NCI-H748 (cell line): ENCODE data around the gene SLC44A4.
"Not testable (repeated sequence)": the region's sequence is repeated elsewhere in the genome, so short reads cannot be mapped to it uniquely, and the experiment has no call there.

Source experiments
- DNase-seq: peaks from one replicate; lab custom pipeline; 2025; ENCODE audit not compliant: unreplicated experiment; lab: John Stamatoyannopoulos, UW

The SLC44A4 gene

DNA sequence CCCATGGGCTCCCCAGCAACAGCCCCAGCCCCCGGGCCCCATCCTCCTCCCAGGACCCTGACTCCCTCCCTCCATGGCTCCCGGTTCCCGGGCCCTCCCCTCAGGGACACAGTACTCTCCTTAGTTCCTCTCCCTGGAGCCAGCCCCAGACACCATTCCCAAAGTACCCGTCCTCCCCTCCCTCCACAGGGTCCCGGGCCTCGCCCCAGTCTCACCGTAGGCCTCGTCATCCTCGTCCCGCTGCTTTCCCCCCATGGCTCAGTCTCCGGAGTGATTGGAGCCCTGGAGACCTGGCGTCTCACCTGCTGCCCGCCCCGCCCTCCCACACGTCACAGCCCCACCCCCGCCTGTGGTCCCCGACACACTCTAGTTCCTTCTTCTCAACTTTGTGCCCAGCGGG, at the start of gene SLC44A4:
Gene SLC44A4 (minus strand): TSS at position 272 of the 400 bp plus-strand sequence. CDS start 17 bp downstream, at position 255.
- DNase-seq, result no peak

DNA sequence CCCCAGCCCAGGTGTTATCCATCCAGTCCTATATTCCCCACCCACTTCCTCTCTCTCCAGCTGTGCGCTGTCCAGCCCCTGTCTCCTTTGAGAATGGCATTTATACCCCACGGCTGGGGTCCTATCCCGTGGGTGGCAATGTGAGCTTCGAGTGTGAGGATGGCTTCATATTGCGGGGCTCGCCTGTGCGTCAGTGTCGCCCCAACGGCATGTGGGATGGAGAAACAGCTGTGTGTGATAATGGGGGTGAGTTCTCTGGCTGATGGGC, 49.8 kb upstream of the SLC44A4 start:
- DNase-seq, result no peak

DNA sequence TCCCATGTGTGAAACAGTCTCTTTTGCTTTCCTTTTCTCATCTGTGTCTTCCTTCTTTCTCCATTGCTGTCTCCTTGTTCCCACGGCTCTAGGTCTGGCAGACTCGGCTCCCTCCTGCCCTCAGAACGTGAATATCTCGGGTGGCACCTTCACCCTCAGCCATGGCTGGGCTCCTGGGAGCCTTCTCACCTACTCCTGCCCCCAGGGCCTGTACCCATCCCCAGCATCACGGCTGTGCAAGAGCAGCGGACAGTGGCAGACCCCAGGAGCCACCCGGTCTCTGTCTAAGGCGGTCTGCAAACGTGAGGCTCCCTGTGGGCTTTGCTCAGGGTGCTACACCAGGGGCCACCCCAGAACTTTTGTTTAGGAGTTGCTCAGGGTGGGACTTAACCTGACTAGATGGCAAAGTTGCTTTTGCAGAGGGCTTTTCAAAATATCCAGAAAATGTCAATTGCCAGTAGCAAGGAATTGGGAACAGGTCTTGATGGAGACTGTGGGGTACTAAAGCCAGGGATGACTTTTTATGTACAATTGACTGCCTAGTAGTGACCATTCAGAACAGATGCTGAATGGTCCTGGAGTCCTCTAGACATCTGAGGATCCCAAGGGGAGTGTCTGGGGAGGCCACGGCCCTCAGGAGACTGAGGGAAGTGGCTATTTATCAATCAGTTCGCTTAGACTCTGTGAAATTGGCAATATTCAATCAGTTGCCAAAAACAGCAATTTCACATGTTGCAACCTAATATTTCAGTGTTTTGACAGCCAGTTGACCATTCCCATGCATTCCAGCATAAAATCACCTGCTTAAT, 49.3 kb upstream of the SLC44A4 start:
- DNase-seq, result no peak

DNA sequence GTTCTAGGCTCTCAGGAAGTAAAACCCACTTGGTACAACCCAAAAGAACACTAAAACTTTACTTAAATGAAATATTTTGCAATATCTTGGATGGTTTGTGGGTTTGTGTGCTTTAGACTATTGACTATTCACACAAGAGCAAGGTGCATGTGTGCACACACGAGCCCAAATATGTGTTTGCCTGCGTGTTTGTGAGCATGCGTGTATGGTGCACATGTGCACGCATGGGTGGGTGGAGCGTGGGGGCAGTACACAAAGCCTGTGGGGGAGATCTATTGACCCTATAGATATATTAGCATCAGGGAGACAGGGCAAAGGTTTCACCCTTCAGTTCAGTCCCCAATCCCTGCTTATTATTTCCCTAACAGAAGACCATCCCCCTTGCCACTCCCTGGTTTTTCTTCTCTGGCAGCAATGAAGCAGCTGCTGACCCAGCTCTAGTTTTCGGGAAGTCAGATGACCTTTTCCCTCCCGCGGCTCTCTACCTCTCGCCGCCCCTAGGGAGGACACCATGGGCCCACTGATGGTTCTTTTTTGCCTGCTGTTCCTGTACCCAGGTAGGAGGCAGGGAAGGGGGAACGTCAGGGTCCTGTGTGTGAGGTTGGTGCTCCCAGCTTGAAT, 48.6 kb upstream of the SLC44A4 start, which contains the start of gene C2:
Gene C2 (plus strand): TSS at position 476 of the 621 bp plus-strand sequence. CDS start 36 bp downstream, at position 512.
- no peak for DNase-seq

DNA sequence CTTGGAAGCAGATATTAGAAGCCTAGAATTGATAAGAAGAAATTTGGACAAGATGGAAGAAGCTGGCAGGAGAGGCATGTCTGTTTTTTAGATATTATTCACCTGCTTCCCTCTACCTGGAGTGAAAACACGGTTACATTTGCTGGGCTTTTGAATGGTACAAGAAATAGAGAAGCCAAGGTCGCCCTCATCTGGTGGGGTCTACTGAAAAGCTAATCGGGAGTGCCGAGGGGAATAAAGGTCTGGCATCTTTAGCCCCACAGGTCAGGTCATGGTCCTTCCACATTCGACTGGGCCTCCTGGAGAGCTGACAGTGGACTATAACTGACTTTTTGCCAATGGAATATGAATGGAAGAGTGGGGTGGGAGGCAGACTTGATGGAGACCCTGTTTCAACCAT, 44.1 kb upstream of the SLC44A4 start:
- peak; percentile 41 for DNase-seq

DNA sequence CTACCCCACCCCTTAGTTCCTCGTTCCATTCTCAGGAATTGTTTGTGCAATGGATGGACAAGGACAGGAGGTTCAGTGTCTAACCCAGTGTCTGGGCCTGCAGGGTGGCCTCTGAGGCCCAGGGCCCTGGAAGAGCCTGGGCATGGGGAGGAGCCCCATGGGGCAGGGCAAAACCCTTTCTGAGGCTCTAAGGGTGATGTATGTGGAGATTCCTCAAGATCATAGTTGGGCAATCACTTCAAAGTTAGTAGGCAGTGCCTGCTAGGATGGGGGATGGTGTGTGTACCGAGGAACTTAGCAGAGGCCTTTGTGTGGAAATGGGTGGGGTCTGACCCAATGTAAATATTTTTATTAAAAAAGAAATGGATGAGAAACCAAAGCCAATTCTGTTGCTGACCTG, 42.0 kb upstream of the SLC44A4 start:
- DNase-seq, result no peak

DNA sequence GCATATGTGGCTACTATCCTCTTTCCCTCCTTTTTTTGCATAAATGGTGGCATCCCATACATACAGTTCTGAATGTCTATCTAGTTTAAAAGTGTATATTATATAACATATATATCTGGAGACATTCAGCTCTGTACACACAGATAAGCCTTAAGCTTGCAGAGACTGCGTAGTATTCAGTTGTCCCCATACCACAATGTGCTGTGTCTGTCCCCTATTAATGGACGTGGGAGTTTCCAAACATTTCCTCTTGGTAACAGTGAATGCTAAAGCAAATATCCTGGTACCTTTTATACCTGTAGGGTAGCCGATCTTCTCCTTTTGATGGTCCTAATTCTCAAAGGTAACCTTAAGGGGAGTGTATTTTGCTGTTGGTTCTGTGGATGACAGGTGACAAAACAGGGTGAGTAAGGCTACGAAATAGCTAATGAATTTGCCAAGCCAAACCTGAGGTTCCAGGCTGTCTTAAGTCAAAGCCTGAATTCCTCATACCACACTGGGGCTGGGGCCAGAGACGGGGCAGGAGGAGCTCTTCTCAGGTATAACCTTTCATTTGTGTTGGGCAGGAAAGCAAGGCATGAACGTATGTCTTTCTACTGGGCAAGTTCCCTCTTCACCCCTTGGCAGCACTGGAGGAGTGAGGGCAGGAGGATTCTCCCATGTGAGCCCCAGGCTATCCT, 41.0 kb upstream of the SLC44A4 start:
- no peak for DNase-seq

DNA sequence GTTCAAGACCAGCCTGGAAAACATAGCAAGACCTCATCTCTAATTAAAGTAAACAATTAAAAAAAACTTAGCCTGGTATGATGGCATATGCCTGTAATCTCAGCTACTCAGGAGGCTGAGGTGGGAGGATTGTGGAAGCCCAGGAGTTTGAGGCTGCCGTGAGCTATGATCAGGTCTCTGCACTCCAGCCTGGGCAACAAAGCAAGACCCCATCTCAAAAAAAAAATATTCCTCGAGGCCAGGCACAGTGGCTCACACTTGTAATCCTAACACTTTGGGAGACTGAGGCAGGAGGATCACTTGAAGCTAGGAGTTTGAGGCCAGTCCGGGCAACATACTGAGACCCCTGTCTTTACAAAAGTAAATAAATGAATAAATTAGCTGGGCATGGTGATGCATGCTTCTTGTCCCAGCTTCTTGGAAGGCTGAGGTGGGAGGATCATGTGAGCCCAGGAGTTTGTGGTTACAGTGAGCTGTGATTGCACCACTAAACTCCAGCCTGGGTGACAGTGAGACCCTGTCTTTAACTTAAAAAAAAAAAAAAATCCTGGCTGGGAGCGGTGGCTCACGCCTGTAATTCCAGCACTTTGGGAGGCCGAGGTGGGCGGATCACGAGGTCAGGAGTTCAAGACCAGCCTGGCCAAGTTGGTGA, 39.4 kb upstream of the SLC44A4 start:
- DNase-seq, result no peak

DNA sequence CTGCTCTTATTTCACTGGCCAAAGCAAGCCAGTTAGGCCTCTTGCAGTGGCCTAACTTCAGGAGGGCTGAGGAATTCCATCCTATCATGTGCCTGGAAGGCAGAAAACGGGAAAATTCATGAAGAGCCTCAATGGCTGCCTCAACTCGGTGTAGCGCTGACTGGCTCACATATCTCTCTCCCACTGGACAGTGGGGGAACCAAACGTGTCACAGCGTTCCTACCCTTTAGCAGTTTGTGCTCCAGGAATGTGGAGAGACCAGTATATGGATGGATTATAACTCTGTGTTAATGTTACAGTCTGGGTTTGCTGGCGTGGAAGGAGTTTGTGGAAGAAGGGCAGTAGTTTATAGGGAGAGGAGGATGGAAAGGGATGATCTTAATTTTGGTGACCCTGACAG, 37.0 kb upstream of the SLC44A4 start:
- DNase-seq, result no peak

DNA sequence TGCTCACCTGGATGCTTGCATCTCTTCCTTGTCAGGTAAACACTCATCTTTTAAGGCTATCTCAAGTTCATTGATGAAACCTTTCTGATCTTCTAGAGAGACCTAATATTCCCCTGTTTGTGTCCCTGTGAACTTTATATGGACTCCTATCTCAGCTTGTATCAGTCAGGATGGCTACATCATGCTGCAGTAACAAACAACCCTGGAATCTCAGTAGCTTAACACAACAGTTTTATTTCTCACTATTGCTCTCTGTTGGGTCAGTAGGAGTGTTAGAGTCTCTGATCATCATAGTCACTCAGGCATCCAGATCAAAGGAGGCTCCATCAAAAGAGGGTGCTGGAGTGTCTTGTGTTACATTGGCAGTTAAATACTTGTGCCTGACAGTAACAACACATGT, 36.6 kb upstream of the SLC44A4 start:
- no peak for DNase-seq

DNA sequence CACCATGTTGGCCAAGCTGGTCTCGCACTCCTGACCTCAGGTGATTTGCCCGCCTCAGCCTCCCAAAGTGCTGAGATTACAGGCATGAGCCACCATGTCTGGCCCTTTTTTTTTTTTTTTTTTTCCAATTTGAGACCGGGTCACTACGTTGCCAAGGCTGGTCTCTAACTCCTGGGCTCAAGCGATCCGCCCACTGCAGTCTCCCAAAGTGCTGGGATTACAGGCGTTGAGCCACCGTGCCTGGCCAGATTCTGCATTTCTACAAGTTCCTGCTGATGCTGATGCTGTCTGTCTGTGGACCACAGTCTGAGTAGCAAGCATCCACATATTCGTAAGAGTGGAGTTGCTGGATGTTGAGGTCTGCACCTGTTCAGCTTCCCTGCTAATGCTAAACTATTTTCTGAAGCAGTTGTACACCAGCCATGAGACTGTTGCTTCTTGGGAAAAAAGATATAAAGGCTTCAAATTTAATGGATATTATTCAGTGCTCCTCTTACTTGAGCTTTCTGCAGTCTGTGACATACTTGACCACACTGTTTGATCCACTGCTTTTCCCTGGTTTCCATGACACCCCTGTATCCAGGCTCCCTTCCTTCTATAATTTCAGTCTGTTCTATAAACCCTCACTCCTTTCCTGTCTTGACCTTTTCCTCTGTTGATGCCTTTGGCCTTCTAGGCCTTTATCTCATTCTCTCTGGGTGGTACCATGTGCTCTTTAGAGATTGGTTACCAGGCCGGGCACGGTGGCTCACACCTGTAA, 33.2 kb upstream of the SLC44A4 start:
- no peak for DNase-seq

DNA sequence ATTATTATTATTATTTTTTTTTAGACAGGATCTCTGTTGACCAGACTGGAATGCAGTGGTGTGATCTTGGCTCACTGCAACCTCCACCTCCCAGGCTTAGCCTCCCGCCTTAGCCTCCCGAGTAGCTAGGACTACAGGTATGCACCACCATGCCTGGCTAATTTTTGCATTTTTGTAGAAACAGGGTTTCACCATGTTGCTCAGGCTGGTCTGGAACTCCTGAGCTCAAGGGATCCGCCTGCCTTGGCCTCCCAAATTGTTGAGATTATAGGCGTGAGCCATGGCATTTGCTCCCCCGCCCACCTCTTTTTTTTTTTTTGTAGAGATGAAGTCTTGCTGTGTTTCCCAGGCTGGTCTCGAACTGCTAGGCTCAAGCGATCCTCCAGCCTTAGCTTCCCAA, 30.5 kb upstream of the SLC44A4 start:
- DNase-seq, result not testable (repeated sequence)

DNA sequence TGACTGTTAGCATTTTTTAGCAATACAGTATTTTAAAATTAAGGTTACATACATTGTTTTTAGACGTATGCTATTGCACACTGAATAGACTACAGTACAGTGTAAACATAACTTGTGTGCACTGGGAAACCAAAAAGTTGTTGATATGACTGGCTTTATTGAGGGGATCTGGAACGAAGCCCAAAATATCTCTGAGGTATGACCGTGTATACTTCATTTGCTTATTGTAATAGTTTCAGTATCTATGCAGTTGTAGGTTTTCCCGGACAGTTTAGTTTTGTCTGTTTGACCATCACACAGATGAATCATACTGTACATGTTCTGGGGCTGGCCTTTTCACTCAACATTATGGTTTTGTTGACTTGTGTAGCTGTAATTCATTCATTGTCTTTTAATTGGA, 30.0 kb upstream of the SLC44A4 start:
- no peak for DNase-seq

DNA sequence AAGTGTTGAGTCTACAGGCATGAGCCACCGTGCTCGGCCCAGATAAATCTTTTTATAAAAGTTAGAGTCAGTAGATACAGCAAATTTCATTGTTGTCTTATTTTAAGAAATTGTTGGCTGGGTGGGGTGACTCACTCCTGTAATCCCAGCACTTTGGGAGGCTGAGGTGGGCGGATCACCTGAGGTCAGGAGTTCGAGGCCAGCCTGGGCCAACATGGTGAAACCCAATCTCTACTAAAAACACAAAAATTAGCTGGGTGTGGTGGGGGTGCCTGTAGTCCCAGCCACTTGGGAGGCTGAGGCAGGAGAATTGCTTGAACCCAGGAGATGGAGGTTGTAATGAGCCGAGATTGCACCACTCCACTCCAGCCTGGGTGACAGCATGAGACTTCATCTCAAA, 29.5 kb upstream of the SLC44A4 start:
- DNase-seq, result not testable (repeated sequence)

DNA sequence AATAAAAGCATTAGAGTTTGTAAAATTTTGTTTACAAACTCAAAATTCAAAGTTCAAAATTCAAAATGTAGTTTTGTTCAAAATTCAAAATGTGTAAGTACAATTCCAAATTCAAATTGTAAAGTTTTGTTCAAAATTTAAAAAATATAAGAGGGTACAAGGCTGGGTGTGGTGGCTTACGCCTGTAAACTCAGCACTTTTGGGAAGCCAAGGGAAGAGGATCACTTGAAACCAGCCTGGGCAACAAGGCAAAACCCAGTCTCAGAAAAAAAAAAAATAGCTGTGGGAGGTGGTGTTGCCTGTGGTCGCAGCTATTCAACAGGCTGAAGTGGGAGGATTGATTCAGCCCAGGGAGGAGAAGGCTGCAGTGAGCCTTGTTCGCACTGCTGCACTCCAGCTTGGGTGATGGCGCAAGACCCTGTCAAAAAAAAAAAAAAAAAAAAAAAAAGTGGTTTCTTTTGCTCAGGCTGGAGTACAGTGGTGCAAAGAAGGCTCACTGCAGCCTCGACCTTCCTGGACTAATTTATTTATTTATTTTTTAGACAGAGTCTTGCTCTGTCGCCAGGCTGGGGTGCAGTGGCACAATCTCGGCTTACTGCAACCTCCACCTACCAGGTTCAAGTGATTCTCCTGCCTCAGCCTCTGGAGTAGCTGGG, 28.5 kb upstream of the SLC44A4 start:
- no peak for DNase-seq

DNA sequence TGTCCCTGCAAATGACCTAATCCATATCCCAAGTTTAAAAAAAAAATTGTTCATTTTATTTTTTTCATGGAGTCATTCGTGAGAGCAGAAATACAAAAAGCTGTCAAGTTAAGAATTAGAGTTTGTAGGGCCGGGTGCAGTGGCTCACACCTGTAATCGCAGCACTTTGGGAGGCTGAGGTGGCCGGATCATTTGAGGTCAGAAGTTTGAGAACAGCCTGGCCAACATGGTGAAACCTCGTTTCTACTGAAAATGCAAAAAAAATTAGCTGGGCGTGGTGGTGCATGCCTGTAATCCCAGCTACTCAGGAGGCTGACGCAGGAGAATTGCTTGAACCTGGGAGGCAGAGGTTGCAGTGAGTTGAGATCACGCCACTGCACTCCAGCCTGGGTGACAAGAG, 27.9 kb upstream of the SLC44A4 start:
- not testable (repeated sequence) for DNase-seq

DNA sequence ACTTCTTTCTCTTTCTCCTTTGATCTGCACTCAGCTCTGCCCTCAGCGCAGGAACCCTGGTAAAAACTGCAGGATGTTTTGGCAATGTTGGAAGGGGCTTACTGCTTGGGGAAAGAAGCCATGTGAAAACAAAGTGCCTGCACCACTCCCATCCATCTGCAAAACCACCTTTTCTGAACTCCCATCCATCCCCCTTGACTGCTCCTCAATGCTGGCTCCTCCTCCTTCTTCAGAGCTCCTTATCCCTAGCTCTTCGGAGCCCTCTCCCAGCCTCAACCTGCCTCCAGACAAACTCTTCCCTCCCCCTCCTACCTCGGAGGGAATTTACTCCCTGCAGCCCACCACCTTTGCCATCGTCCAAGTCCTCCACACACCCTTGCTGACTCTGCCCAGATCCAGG, 27.3 kb upstream of the SLC44A4 start:
- no peak for DNase-seq

DNA sequence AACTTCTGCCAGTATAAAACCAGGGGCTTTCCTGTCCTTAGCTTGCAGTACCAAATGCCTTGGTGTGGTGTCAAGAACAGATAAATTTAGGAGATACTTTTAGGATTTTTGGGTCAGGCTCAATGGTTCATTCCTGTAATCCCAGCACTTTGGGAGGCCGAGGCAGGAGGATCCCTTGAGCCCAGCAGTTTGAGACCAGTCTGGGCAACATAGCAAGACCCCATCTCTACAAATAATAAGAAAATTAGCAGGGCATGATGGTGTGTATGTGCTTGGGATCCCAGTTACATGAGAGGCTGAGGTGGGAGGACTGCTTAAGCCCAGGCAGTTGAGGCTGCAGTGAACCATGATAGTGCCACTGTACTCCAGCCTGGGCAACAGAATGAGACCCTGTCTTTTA, 26.2 kb upstream of the SLC44A4 start:
- DNase-seq, result no peak

DNA sequence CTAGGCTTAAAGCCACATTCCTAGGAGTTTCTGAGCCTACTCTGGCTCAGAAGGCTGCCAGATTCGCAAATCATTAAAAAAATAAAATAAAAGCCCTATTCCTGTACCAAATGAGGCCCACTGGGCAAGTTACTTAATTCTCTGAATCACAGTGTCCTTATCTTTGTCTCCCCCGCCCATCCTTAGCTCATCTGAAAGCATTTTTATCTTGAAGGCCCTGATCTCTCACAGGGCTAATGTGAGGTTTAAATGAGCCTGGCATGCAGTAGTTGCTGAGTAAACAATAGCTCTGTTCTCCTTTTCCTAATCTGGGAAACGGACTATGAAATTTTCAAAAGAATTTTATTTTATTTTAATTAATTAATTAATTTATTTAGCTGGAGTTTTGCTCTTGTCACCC, 25.2 kb upstream of the SLC44A4 start:
- no peak for DNase-seq

DNA sequence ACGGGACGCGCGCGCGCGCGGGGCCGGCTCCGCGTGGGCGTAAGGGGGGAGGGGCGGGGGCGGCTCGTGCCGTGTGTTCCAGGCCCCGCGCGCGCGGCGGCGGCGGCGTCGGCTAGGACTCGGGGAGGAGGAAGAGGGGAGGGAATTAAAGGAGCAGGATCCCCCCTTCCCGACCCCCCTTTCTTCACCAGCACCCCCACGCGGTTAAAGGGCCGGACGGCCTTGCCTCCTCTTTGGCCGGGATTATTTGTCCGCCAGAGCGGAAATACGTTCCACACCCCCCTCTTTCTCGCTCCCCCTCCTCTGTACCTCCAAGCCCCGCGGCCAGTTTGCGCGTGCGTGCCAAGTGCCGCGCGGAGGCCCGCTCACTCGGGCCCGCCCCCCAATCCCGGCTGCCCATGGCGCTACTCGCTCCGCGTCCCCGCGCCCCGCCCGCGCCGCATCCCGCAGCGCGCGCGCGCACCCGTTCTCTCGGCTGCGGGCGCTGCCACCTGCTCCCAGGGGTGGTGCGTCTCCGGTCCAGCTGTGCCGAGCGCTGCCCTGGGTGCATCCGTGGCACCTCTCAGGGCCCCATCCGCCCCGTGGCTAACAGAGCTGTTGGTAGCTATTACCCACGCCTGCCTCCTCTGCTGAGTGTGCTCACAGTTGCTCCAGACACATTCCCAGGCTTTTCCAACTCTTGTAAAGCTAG, 23.3 kb upstream of the SLC44A4 start, which contains the start of gene ZBTB12:
Gene ZBTB12 (minus strand): TSS at position 134 of the 691 bp plus-strand sequence. CDS start 781 bp downstream, outside the sequence.
- DNase-seq, result peak; percentile 99
